VCaP (cell line): ENCODE data around the gene ZMIZ1.

Source experiments
- H3K27ac ChIP-seq: fragments of 450-650 bp; 2 replicates; pipeline ENCODE4 v1.5.1; 2017
- CTCF ChIP-seq: fragments of 450-650 bp; conservative IDR thresholded peaks from 2 replicates; pipeline ENCODE4 v1.5.1; 2017; ENCODE audit warnings: mild to moderate bottlenecking, moderate library complexity

Gene ZMIZ1

GRCh38 chr10:79311581-79312407 lies 243.0 kb downstream of the ZMIZ1 start:
- TF ChIP-seq CTCF, result no peak
- H3K27ac ChIP-seq, result no peak overlapping the region

DNA sequence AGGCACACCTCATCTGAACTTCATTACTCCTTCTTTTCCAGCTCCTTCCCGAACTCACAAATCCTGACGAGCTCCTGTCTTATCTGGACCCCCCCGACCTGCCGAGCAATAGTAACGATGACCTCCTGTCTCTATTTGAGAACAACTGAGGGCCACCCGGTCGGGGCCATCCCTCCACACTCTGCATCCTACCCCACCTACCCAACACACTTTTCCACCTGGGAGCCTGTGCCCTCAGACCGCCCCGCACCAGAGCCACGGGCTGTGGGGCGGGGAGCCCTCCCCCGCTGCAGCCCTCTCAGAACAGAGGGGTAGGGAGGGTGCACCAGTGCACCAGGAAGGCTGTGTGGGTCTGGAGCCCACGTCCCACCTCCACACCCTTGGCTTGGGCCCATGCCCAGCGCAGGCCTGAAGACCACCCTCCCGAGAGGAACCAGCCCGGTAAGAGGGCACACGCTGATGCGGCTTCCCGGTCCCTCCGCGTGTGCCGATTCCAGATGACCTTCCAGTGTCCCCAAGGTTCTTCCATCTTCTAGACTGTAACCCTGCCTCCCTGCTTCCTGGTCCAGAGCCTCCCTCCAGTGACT lies 243.9 kb downstream of the ZMIZ1 start:
- no peak for TF ChIP-seq CTCF
- H3K27ac ChIP-seq, result no peak overlapping the region

DNA sequence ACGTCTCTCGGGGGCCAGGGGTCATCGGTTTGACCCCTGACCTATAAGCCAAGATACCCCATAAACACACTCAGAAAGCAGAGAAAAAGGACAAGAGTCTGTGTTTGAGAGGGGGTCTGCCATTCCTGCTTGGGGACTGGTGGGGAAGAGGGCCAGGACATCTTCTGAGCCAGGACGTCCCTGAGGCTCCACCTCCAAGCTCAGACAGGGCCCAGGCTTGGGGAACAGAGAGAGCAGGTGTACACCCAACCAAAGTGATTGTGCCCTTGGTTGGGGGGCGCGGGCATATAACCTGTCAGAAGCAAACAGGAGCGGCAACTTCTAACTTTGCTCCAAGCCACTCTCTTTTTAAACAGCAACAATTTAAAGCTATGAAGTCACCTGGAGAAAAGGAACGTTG lies 244.6 kb downstream of the ZMIZ1 start:
- TF ChIP-seq CTCF, result no peak
- no peak overlapping the region for H3K27ac ChIP-seq

- TF ChIP-seq CTCF, result no peak
- H3K27ac ChIP-seq, result no peak overlapping the region
Observed at GRCh38 chr10:79313911-79314439, 245.2 kb downstream of the ZMIZ1 start.

DNA sequence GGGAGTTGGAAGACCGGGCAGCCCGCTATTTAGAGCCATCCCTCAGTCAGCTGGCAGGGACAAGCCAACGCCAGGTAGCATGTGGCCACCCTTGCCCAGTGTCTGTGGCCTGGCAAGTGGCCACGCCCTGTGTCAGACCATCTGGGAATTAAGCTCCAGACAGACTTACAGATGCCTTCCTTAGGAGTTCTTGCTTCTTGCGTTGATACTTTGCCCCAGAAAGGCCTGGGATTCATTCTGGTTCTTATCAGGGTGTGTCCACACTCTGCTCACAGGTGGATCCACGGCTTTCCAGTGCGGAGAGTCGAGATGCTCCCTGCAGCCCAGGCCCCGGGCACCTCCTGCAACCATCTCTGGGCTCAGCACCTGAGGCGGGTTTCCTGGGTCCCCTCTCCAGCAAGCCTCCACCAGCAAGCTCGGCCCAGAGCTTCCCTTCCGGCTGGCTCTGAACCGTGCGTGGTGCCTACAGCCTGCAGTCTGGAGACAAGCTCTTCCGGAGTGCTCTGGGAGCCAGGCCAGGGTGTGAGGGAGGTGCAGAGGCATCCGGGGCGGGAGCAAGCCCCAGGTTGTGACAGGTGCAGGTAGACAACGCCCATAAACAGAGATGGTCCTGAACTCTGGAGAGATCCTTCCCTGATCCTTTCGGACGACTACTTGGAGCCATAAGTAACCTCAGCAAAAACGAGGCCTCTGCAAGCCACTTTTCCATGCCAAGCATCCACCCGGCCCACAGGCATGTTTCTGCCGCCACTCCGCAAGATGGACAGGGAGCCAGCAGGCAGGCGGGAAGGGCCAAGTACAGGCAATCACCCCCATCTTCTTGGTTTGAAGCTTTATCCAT lies 246.2 kb downstream of the ZMIZ1 start:
- no peak overlapping the region for H3K27ac ChIP-seq
- no peak for TF ChIP-seq CTCF

DNA sequence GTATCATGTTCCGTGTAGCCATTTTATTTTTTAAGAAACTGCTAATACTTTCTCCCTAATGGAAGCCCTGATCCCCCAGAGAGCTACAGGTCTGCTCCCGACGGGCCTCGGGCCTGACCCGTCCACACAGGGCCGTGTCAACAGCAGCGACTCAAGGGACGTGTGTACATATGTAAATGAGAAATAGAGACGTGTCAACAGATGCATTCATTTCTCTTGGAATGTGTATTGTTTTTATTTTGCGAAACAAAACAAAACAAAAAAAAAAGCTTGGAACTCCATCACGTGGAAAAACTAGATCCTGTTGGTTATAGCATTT lies 246.8 kb downstream of the ZMIZ1 start:
- TF ChIP-seq CTCF, result no peak
- no peak overlapping the region for H3K27ac ChIP-seq
